HG03159 (cell line): Measurements from ENCODE around the gene WDR18.

ENCODE experiments used
- ATAC-seq: cut with Tn5 transposase; IDR thresholded peaks from one replicate; pipeline ENCODE4 v1.9.1; 2021; ENCODE audit warnings: mild to moderate bottlenecking, moderate library complexity; ENCODE audit not compliant: unreplicated experiment

The WDR18 gene

GRCh38 chr19:1006711-1007398, 22.7 kb downstream of the WDR18 start:
- no peak for ATAC-seq

GRCh38 chr19:1007399-1008251, 23.5 kb downstream of the WDR18 start:
- ATAC-seq, result no peak

- no peak for ATAC-seq
These were observed 24.3 kb downstream of the WDR18 start for GRCh38 chr19:1008268-1009040.

GRCh38 chr19:1009041-1009980, 25.2 kb downstream of the WDR18 start:
- no peak for ATAC-seq

GRCh38 chr19:1009981-1010538, 25.9 kb downstream of the WDR18 start:
- ATAC-seq, result no peak

GRCh38 chr19:1010586-1011510, 26.7 kb downstream of the WDR18 start:
- ATAC-seq, result no peak

- no peak for ATAC-seq
These were observed 27.7 kb downstream of the WDR18 start for GRCh38 chr19:1011831-1012333.

GRCh38 chr19:1012334-1012733, 28.2 kb downstream of the WDR18 start:
- no peak for ATAC-seq

GRCh38 chr19:1013218-1013617, 29.1 kb downstream of the WDR18 start:
- ATAC-seq, result no peak

- ATAC-seq, result no peak
These were observed 30.3 kb downstream of the WDR18 start for GRCh38 chr19:1014161-1015060.

GRCh38 chr19:1015061-1015781, 31.1 kb downstream of the WDR18 start:
- no peak for ATAC-seq

- ATAC-seq, result no peak
These were observed 31.9 kb downstream of the WDR18 start for GRCh38 chr19:1015782-1016646.

- no peak for ATAC-seq
These were observed 32.5 kb downstream of the WDR18 start for GRCh38 chr19:1016647-1017114.

- no peak for ATAC-seq
These were observed 33.2 kb downstream of the WDR18 start for GRCh38 chr19:1017115-1017905.

- ATAC-seq, result no peak
These were observed 33.8 kb downstream of the WDR18 start for GRCh38 chr19:1017906-1018305.
